DND-41 (cell line): Measurements from ENCODE around the gene CLCN7.

Experiments
- EZH2 ChIP-seq: IDR thresholded peaks from 3 replicates; pipeline ENCODE4 v1.6.1; 2012; ENCODE audit warnings: borderline replicate concordance, low read depth, mild to moderate bottlenecking, moderate library complexity, low read length, inconsistent platforms; ENCODE audit not compliant: severe bottlenecking
- TF ChIP-seq, protein P1 (sequence below): IDR thresholded peaks from 2 replicates; pipeline ENCODE4 v1.5.1; 2012; ENCODE audit warnings: borderline replicate concordance, low read length, moderate library complexity, mild to moderate bottlenecking; ENCODE audit not compliant: poor library complexity, severe bottlenecking; ENCODE audit errors: extremely low read depth

- TF ChIP-seq, protein P1, sequence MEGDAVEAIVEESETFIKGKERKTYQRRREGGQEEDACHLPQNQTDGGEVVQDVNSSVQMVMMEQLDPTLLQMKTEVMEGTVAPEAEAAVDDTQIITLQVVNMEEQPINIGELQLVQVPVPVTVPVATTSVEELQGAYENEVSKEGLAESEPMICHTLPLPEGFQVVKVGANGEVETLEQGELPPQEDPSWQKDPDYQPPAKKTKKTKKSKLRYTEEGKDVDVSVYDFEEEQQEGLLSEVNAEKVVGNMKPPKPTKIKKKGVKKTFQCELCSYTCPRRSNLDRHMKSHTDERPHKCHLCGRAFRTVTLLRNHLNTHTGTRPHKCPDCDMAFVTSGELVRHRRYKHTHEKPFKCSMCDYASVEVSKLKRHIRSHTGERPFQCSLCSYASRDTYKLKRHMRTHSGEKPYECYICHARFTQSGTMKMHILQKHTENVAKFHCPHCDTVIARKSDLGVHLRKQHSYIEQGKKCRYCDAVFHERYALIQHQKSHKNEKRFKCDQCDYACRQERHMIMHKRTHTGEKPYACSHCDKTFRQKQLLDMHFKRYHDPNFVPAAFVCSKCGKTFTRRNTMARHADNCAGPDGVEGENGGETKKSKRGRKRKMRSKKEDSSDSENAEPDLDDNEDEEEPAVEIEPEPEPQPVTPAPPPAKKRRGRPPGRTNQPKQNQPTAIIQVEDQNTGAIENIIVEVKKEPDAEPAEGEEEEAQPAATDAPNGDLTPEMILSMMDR, result no peak
- TF ChIP-seq EZH2, result no peak
These were observed 37.2 kb downstream of the CLCN7 start for GRCh38 chr16:1437606-1438005.
